ENCODE measurements around the gene NDE1.

NDE1 gene

DNA sequence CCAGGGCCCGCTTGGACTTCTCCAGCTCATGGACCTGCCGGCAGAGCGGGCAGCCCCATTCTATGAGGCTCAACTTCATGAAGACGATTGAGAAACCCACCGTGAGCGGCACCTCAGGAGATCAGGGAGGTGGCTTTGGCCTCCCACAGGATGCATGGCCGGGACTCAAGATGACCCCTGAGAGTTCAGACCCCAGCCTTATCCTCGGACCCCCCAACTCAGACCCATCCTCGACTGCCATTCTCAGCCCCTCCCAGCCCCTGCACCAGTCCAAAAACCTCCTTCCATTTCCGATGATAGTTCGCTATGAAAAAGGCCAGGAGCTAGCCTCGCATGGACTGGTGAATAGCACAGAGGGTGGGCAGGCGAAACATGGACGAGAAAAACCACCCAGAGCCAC is 71.0 kb downstream of the NDE1 start:
- TF ChIP-seq, protein P1, sequence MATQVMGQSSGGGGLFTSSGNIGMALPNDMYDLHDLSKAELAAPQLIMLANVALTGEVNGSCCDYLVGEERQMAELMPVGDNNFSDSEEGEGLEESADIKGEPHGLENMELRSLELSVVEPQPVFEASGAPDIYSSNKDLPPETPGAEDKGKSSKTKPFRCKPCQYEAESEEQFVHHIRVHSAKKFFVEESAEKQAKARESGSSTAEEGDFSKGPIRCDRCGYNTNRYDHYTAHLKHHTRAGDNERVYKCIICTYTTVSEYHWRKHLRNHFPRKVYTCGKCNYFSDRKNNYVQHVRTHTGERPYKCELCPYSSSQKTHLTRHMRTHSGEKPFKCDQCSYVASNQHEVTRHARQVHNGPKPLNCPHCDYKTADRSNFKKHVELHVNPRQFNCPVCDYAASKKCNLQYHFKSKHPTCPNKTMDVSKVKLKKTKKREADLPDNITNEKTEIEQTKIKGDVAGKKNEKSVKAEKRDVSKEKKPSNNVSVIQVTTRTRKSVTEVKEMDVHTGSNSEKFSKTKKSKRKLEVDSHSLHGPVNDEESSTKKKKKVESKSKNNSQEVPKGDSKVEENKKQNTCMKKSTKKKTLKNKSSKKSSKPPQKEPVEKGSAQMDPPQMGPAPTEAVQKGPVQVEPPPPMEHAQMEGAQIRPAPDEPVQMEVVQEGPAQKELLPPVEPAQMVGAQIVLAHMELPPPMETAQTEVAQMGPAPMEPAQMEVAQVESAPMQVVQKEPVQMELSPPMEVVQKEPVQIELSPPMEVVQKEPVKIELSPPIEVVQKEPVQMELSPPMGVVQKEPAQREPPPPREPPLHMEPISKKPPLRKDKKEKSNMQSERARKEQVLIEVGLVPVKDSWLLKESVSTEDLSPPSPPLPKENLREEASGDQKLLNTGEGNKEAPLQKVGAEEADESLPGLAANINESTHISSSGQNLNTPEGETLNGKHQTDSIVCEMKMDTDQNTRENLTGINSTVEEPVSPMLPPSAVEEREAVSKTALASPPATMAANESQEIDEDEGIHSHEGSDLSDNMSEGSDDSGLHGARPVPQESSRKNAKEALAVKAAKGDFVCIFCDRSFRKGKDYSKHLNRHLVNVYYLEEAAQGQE (IDR thresholded peaks at IDR 0.05; ENCODE audit: insufficient read depth in 1 of 2, low read depth in 2 of 2, low read length in 2 of 2), result no peak
- TF ChIP-seq TAF1 (IDR thresholded peaks at IDR 0.05; ENCODE audit: borderline replicate concordance, insufficient read depth, low read length), result no peak
- TF ChIP-seq POLR2AphosphoS5 (IDR thresholded peaks at IDR 0.05; ENCODE audit: low read depth, low read length), result no peak
- TF ChIP-seq SIN3A (IDR thresholded peaks at IDR 0.05; ENCODE audit: borderline replicate concordance, insufficient read depth, low read length), result no peak
- TF ChIP-seq FOXP2 (optimal IDR thresholded peaks at IDR 0.05; ENCODE audit: borderline replicate concordance, extremely low read depth, extremely low read length, insufficient read depth), result no peak

DNA sequence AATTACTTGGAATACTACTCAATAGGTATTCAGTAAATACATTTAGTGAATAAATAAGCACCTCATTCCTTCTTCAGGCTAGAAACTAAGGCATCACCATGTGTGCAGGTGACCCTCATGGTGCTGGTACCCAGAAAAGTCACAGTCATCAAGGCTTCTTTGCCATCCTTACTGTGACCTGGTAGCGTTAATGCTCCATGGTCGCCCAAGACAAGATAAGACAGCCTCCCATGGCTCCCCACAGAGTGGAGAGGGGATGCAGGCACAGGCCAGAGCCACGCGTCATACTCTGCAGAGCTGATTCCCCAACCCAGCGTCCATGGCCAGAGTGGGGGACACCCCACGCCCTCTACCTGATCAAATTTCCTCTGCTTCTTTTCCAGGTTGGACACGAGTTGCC is 73.8 kb downstream of the NDE1 start:
- no peak for TF ChIP-seq FOXP2 (optimal IDR thresholded peaks at IDR 0.05; ENCODE audit: borderline replicate concordance, extremely low read depth, extremely low read length, insufficient read depth)
- no peak for TF ChIP-seq POLR2AphosphoS5 (IDR thresholded peaks at IDR 0.05; ENCODE audit: low read depth, low read length)
- no peak for TF ChIP-seq TAF1 (IDR thresholded peaks at IDR 0.05; ENCODE audit: borderline replicate concordance, insufficient read depth, low read length)
- no peak for TF ChIP-seq SIN3A (IDR thresholded peaks at IDR 0.05; ENCODE audit: borderline replicate concordance, insufficient read depth, low read length)
- TF ChIP-seq, protein P1 (IDR thresholded peaks at IDR 0.05; ENCODE audit: insufficient read depth in 1 of 2, low read depth in 2 of 2, low read length in 2 of 2), result no peak

DNA sequence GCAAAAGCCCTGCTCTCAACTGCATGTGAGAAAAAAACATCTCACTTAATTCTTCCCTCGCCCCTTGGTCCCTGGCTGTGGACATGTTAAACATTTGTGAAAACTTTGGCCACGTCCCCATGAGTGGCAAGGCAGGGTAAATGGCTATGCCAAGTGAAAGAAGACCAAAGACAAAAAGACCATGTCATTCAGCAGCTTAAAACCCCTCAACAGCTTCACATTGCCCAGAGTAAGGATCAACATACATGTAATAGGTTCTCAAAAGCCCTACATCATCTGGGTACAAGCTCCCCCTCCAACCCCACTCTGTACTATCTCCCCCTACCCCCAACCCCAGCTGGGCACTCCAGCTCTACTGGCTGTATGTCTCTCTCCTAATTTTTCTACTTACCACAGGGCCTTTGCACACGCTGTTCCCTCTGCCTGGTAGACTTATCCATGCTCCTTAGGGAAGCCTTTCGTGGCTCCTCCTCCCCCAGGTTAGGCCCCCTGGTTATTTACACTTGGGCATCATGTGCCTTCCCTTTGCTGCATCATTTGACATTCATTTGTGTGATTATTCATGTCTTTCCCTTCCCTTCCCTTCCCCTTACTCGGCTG is 75.7 kb downstream of the NDE1 start:
- TF ChIP-seq, protein P1 (IDR thresholded peaks at IDR 0.05; ENCODE audit: insufficient read depth in 1 of 2, low read depth in 2 of 2, low read length in 2 of 2), result no peak
- no peak for TF ChIP-seq TAF1 (IDR thresholded peaks at IDR 0.05; ENCODE audit: borderline replicate concordance, insufficient read depth, low read length)
- TF ChIP-seq POLR2AphosphoS5 (IDR thresholded peaks at IDR 0.05; ENCODE audit: low read depth, low read length), result no peak
- no peak for TF ChIP-seq SIN3A (IDR thresholded peaks at IDR 0.05; ENCODE audit: borderline replicate concordance, insufficient read depth, low read length)
- TF ChIP-seq FOXP2 (optimal IDR thresholded peaks at IDR 0.05; ENCODE audit: borderline replicate concordance, extremely low read depth, extremely low read length, insufficient read depth), result no peak

DNA sequence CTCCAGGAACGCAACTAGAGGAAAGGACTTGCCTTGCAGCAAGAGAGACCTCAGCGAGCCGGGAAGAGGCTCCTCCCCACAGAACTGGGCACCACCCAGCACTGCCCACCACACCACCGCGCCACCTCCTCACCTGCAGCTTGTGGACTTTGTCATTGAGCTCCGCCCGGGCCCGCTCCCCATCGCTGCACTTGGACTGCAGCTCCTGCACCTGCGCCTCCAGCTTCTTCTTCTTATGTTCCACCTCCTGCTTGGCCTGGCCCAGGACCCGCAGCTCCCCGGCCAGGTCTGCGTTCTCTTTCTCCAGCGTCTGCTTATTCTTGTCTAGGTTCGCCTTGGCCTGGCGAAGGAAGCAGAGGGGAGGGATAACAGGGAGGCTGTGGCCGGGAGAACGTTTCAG is 76.7 kb downstream of the NDE1 start:
- TF ChIP-seq TAF1 (IDR thresholded peaks at IDR 0.05; ENCODE audit: borderline replicate concordance, insufficient read depth, low read length) (no peak), POLR2AphosphoS5 (IDR thresholded peaks at IDR 0.05; ENCODE audit: low read depth, low read length) (no peak), FOXP2 (optimal IDR thresholded peaks at IDR 0.05; ENCODE audit: borderline replicate concordance, extremely low read depth, extremely low read length, insufficient read depth) (no peak), SIN3A (IDR thresholded peaks at IDR 0.05; ENCODE audit: borderline replicate concordance, insufficient read depth, low read length) (no peak)
- TF ChIP-seq, protein P1 (IDR thresholded peaks at IDR 0.05; ENCODE audit: insufficient read depth in 1 of 2, low read depth in 2 of 2, low read length in 2 of 2), result no peak

Measured in PFSK-1 (cell line).